Fibroblast of pulmonary artery (primary cell): ENCODE measurements around the gene OTOS.

Experiments used
- DNase-seq: peaks from one replicate; pipeline ENCODE4 v3.0.0-alpha.2; 2010; ENCODE audit warnings: low read depth
- H3K4me3 ChIP-seq: replicated peaks from 2 replicates; pipeline ENCODE4 v1.5.1; 2011; ENCODE audit warnings: low read depth, mild to moderate bottlenecking, control low read depth, low read length, moderate library complexity
- TF ChIP-seq, protein P1 (sequence below): IDR thresholded peaks from 2 replicates; pipeline ENCODE4 v1.5.1; 2011; ENCODE audit warnings: mild to moderate bottlenecking, control low read depth, low read length, inconsistent platforms; ENCODE audit errors: missing control alignments

The OTOS gene

DNA sequence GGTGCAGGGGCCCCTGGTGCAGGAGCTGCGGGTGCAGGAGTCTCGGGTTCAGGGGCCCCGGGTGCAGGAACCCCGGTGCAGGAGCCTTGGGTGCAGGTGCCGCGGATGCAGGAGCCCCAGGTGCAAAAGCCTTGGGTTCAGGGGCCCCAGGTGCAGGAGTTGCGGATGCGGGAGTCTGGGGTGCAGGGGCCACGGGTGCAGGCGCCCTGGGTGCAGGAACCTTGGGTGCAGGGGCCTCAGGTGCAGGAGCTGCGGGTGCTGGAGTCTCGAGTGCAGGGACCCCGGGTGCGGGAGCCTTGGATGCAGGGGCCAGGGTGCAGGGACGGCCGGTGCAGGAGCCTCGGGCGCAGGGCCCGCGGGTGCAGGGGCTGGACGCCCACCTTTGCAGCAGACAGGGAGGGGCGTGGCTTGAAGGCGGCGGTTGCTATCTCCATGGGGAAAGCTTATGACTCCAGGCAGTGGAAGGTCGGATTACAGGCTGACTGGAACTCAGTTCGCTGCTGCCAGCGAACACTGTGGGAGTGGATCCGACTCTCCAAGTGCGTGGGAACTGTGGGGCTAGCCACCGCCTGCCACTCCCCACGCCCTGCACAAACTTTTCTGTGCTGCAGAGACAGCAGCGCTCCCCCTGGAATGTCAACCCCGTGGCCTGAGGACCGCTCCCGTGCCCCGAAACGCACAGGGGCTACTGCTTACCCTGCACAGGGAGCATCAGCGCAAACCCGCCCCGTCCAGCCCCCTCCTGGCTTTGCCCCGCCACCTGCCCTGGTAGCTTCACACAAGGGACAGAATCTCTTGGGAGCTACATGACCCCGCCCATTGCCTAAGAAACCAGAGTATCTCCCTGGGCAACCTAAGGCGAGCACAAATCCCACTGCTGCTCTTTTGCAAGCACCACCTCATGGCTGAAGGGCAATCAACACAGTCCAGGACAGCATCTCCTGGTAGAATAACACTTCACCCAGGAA is 44.6 kb downstream of the OTOS start:
- TF ChIP-seq, protein P1, sequence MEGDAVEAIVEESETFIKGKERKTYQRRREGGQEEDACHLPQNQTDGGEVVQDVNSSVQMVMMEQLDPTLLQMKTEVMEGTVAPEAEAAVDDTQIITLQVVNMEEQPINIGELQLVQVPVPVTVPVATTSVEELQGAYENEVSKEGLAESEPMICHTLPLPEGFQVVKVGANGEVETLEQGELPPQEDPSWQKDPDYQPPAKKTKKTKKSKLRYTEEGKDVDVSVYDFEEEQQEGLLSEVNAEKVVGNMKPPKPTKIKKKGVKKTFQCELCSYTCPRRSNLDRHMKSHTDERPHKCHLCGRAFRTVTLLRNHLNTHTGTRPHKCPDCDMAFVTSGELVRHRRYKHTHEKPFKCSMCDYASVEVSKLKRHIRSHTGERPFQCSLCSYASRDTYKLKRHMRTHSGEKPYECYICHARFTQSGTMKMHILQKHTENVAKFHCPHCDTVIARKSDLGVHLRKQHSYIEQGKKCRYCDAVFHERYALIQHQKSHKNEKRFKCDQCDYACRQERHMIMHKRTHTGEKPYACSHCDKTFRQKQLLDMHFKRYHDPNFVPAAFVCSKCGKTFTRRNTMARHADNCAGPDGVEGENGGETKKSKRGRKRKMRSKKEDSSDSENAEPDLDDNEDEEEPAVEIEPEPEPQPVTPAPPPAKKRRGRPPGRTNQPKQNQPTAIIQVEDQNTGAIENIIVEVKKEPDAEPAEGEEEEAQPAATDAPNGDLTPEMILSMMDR = no peak
- H3K4me3 ChIP-seq = no peak overlapping the region
- DNase-seq = no peak

DNA sequence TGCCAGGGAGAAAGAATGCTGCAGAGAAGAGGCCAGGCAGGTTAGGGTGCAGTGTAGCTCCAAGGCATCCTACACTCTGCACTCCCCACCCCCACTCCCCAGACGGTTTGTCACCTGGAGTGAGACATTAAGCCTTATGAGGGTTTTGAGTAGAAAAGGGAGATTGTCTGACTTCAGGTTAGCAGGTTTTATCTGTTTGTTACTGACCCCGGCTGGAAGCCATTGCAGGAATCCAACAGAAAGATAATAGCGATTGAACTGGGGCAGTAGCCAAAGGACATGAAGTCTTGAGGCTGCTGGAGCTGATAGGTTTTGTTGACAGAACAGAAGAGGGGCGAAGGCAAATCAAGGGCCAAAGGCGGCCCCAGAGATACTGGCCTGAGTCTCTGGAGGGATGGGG is 51.2 kb downstream of the OTOS start:
- no peak overlapping the region for H3K4me3 ChIP-seq
- TF ChIP-seq, protein P1 = no peak
- DNase-seq = no peak
